GM20000 (cell line): ENCODE data around the gene MALAT1.
"Not testable (repeated sequence)": the region's sequence is repeated elsewhere in the genome, so short reads cannot be mapped to it uniquely, and the experiment has no call there.

Experiments used
- DNase-seq: peaks from one replicate; pipeline ENCODE4 v3.0.0; 2012; ENCODE audit warnings: low spot score
- CTCF ChIP-seq: IDR thresholded peaks from 2 replicates; pipeline ENCODE4 v1.5.1; 2012; ENCODE audit warnings: mild to moderate bottlenecking, control low read depth; ENCODE audit errors: extremely low read depth, missing control alignments

MALAT1 gene

GRCh38 chr11:65506772-65507505 is 8.1 kb downstream of the MALAT1 start:
- DNase-seq = no peak
- no peak for TF ChIP-seq CTCF

- DNase-seq = not testable (repeated sequence)
Measured at GRCh38 chr11:65512311-65512710, 13.5 kb downstream of the MALAT1 start.

GRCh38 chr11:65516135-65516968 is 17.5 kb downstream of the MALAT1 start:
- TF ChIP-seq CTCF = no peak
- DNase-seq = no peak

- not testable (repeated sequence) for DNase-seq
Measured at GRCh38 chr11:65518941-65519549, 20.2 kb downstream of the MALAT1 start.

GRCh38 chr11:65521777-65522521 is 23.1 kb downstream of the MALAT1 start:
- DNase-seq = not testable (repeated sequence)

- DNase-seq = peak; percentile 25
Measured at GRCh38 chr11:65522718-65523630, 24.1 kb downstream of the MALAT1 start.

- not testable (repeated sequence) for DNase-seq
Measured at GRCh38 chr11:65523631-65523968, 24.8 kb downstream of the MALAT1 start.

GRCh38 chr11:65524014-65524740 is 25.3 kb downstream of the MALAT1 start:
- DNase-seq = peak; percentile 23

More at GRCh38 chr11:65524014-65524740, 25.3 kb downstream of the MALAT1 start:
- no peak for TF ChIP-seq CTCF
